Lower leg skin (tissue), 3 donors: ENCODE data around the gene SMG9.

Experiments
- POLR2A ChIP-seq, 2 donors: fragments of 450-650 bp; IDR thresholded peaks; one replicate each; pipeline ENCODE4 v1.6.1; 2016 to 2017; ENCODE audit warnings: antibody characterized with exemption in 2 of 2, mild to moderate bottlenecking in 1 of 2, moderate library complexity in 1 of 2
- TF ChIP-seq, protein P1 (sequence below), 3 donors: fragments of 450-650 bp; IDR thresholded peaks; one replicate each; pipeline ENCODE4 v1.5.1; 2016; ENCODE audit warnings: antibody characterized with exemption in 3 of 3, mild to moderate bottlenecking in 3 of 3, moderate library complexity in 2 of 3

DNA sequence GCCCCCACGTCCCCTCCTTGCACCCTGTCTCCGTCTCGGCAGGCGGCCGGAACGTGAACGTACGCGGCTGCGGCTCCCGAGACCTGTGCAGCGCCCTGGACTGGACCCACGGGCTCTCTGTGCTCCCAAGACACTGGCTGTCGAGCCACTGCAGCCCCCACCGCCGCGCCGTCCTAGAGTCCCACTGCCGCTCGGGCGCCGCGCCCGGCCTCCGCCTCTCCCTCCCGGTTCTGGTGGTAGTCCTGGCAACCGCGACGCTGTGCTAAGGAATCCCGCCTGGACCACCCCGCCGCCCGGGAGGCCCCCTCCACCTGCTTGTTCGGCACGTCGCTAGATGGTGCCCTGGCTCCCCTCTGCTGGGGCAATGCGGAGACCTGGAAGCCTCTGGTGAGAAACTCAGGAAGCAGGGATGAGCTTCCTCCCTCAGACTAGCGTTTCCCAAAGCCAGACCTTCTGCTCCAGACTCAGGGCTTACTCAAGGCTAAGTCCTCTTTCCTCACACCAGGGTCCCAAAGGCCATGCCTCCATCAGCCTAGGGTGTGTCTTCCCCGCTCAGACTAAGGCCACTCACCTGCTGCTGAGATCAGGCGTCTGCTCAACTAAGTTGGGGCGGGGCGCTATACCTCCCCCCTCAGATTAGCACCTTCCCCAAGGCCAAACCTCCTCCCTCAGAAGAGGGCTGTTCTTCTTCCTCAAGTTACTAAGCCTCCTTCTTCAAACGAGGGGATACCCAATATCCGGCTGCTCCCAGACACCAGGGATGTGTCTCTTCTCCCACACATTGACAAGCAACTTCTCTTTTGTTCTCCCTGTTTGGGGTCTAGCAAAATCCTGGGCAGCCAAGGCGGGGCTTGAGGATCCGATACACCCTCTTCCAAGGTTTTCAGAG lies 55.0 kb downstream of the SMG9 start:
- TF ChIP-seq, protein P1, sequence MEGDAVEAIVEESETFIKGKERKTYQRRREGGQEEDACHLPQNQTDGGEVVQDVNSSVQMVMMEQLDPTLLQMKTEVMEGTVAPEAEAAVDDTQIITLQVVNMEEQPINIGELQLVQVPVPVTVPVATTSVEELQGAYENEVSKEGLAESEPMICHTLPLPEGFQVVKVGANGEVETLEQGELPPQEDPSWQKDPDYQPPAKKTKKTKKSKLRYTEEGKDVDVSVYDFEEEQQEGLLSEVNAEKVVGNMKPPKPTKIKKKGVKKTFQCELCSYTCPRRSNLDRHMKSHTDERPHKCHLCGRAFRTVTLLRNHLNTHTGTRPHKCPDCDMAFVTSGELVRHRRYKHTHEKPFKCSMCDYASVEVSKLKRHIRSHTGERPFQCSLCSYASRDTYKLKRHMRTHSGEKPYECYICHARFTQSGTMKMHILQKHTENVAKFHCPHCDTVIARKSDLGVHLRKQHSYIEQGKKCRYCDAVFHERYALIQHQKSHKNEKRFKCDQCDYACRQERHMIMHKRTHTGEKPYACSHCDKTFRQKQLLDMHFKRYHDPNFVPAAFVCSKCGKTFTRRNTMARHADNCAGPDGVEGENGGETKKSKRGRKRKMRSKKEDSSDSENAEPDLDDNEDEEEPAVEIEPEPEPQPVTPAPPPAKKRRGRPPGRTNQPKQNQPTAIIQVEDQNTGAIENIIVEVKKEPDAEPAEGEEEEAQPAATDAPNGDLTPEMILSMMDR (IDR thresholded peaks at IDR 0.05), result no peak
- TF ChIP-seq POLR2A (IDR thresholded peaks at IDR 0.05), result no peak
